ENCODE data around the gene GALNT13. TPM values are rescaled to one million over a fixed set of nuclear protein-coding genes. Genes with fewer than 3 reads are reported as not detected.

Gene GALNT13
- total RNA-seq, 1 donor from 2014 or later, result 0.25 TPM

- Histone ChIP-seq H3K4me1 (no peaks in the 10 kb centered on the region), H3K27me3 (no peaks in the 10 kb centered on the region), H3K27ac (no peak overlapping the region), H3K9me3 (no peaks in the 10 kb centered on the region), H3K4me3 (no peak overlapping the region), H3K36me3 (no peaks in the 10 kb centered on the region)
- no peak for TF ChIP-seq CTCF (IDR thresholded peaks at IDR 0.05)
- no peak for TF ChIP-seq POLR2AphosphoS5 (IDR thresholded peaks at IDR 0.05; ENCODE audit: insufficient read depth in 1 of 2, low read depth in 1 of 2)
- TF ChIP-seq POLR2A (IDR thresholded peaks at IDR 0.05), result no peak
- intact Hi-C loops (cut with DNase I), result no loop called here
- DNase-seq (ENCODE audit: extremely low spot score in 2 of 2), result no peak
Observed at GRCh38 chr2:154259030-154259429, 387.3 kb downstream of the GALNT13 start.

GRCh38 chr2:154261473-154262027, 389.8 kb downstream of the GALNT13 start:
- DNase-seq (ENCODE audit: extremely low spot score in 2 of 2), result no peak
- Histone ChIP-seq H3K27me3 (no peaks in the 10 kb centered on the region), H3K4me1 (no peaks in the 10 kb centered on the region), H3K27ac (no peak overlapping the region), H3K4me3 (no peak overlapping the region), H3K9me3 (no peaks in the 10 kb centered on the region), H3K36me3 (no peaks in the 10 kb centered on the region)
- intact Hi-C loops (cut with DNase I), result no loop called here
- TF ChIP-seq POLR2AphosphoS5 (IDR thresholded peaks at IDR 0.05; ENCODE audit: insufficient read depth in 1 of 2, low read depth in 1 of 2) (no peak), CTCF (IDR thresholded peaks at IDR 0.05) (no peak), POLR2A (IDR thresholded peaks at IDR 0.05) (no peak)

GRCh38 chr2:154263206-154263605, 391.5 kb downstream of the GALNT13 start:
- intact Hi-C loops (cut with DNase I), result no loop called here
- TF ChIP-seq POLR2AphosphoS5 (IDR thresholded peaks at IDR 0.05; ENCODE audit: insufficient read depth in 1 of 2, low read depth in 1 of 2) (no peak), CTCF (IDR thresholded peaks at IDR 0.05) (no peak), POLR2A (IDR thresholded peaks at IDR 0.05) (no peak)

GRCh38 chr2:154264024-154264423, 392.3 kb downstream of the GALNT13 start:
- TF ChIP-seq POLR2AphosphoS5 (IDR thresholded peaks at IDR 0.05; ENCODE audit: insufficient read depth in 1 of 2, low read depth in 1 of 2) (no peak), POLR2A (IDR thresholded peaks at IDR 0.05) (no peak), CTCF (IDR thresholded peaks at IDR 0.05) (no peak)
- intact Hi-C loops (cut with DNase I), result no loop called here
- DNase-seq (ENCODE audit: extremely low spot score in 2 of 2), result no peak
- Histone ChIP-seq H3K9me3 (no peaks in the 10 kb centered on the region), H3K36me3 (no peaks in the 10 kb centered on the region), H3K27me3 (no peaks in the 10 kb centered on the region), H3K27ac (no peak overlapping the region), H3K4me1 (no peaks in the 10 kb centered on the region), H3K4me3 (no peak overlapping the region)

More at GRCh38 chr2:154263206-154263605, 391.5 kb downstream of the GALNT13 start:
- no peak overlapping the region for H3K4me3 ChIP-seq
- no peak overlapping the region for H3K27ac ChIP-seq
- H3K36me3 ChIP-seq, result no peaks in the 10 kb centered on the region
- no peaks in the 10 kb centered on the region for H3K4me1 ChIP-seq
- DNase-seq (ENCODE audit: extremely low spot score in 2 of 2), result no peak
- no peaks in the 10 kb centered on the region for H3K9me3 ChIP-seq
- H3K27me3 ChIP-seq, result no peaks in the 10 kb centered on the region

- no peak for DNase-seq (ENCODE audit: extremely low spot score in 2 of 2)
- no peaks in the 10 kb centered on the region for H3K27me3 ChIP-seq
- intact Hi-C loops (cut with DNase I), result no loop called here
- no peaks in the 10 kb centered on the region for H3K9me3 ChIP-seq
- TF ChIP-seq CTCF (IDR thresholded peaks at IDR 0.05) (no peak), POLR2AphosphoS5 (IDR thresholded peaks at IDR 0.05; ENCODE audit: insufficient read depth in 1 of 2, low read depth in 1 of 2) (no peak), POLR2A (IDR thresholded peaks at IDR 0.05) (no peak)
- no peaks in the 10 kb centered on the region for H3K36me3 ChIP-seq
- H3K4me1 ChIP-seq, result no peaks in the 10 kb centered on the region
- no peak overlapping the region for H3K4me3 ChIP-seq
- no peak overlapping the region for H3K27ac ChIP-seq
Observed at GRCh38 chr2:154267983-154268382, 396.3 kb downstream of the GALNT13 start.
